GM18505 (cell line): Measurements from ENCODE around the gene PRDM2.

Experiments
- ATAC-seq: cut with Tn5 transposase; IDR thresholded peaks from one replicate; pipeline ENCODE4 v1.9.1; 2021; ENCODE audit not compliant: unreplicated experiment
- POLR2A ChIP-seq: IDR thresholded peaks from 4 replicates; pipeline ENCODE4 v1.6.1; 2011; ENCODE audit warnings: borderline replicate concordance; ENCODE audit not compliant: insufficient read depth, insufficient read length; ENCODE audit errors: extremely low read depth

The PRDM2 gene

GRCh38 chr1:13757693-13758092, 57.7 kb downstream of the PRDM2 start:
- ATAC-seq = no peak
- TF ChIP-seq POLR2A = no peak

DNA sequence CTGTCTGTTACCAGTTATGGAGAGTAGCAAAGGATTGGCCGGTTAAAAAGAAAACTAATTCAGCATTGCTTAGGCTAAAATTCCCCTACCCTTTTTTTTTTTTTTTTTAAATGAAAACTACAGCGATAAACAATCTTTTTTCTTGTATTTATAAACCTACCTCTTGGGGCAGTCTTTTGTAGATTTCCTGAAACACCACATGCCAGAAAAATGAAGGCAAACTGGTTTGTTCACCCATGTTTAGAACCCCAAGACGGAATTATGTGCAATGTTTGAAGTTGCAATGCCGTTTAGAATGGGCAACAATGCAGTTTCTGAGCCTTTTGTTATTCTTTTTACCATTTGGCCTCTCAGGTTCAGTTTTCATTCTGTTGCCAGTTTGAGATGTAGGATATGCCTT, 59.1 kb downstream of the PRDM2 start:
- TF ChIP-seq POLR2A = no peak
- ATAC-seq = no peak

- TF ChIP-seq POLR2A = no peak
- ATAC-seq = no peak
Measured at GRCh38 chr1:13760340-13760739, 60.4 kb downstream of the PRDM2 start.

DNA sequence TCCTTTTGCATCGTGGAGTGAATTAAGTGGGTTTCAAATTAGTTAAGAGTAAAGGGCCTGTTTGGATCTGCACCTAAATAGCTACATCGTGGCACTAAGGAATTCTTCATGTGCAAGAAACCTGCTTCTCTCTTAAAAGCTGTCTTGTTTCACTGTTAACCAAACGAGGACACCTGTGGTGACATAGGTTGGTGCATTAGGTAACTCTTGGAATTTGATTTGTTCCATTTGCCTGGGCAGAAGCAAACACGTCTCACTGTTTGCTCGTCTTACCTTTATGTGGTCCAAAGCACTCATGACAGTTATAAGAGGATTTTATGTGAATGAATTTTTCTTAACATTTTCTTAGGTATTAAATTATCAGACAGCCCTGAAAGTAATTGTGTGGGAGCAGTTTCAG, 60.9 kb downstream of the PRDM2 start:
- TF ChIP-seq POLR2A = no peak

DNA sequence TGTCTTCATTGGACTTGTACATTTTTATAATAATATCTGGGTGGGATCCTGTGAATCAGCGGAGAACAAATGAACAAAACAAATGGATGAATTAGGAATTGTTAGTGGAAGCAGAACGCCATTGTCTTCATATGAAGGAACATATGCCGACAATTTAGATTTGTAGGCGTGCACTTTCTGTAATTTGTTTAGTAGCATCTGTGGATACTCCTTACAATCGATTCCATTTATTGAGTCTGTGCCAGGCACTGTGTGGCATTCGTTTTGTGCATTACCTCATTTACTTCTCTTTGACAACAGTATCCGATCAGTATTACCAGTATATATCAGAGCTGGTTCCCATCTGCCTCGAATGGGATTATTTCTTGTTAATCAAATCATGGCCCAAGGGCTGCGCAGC, 61.9 kb downstream of the PRDM2 start:
- no peak for ATAC-seq
- no peak for TF ChIP-seq POLR2A

More for the DNA sequence above, 60.9 kb downstream of the PRDM2 start:
- no peak for ATAC-seq

DNA sequence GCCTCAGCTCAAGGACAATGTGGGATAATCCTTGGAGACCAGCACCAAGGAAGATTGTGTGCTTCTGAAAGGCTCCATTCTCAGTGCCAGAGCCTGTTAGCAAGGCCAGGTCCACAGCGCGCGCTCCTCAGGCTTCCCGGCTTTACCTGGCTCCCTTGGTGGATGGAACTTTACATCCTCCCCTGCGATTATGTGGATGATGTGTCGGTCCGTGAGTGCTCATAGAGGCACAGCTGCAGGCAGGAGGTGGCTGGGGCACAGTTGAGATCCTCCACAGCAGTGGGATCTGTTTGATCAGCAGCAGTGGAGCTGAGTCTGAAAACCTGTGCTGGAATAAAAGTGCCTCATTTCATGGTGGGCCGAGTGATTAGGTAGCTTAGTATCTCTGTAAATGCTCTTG, 62.7 kb downstream of the PRDM2 start:
- no peak for TF ChIP-seq POLR2A
- ATAC-seq = no peak

DNA sequence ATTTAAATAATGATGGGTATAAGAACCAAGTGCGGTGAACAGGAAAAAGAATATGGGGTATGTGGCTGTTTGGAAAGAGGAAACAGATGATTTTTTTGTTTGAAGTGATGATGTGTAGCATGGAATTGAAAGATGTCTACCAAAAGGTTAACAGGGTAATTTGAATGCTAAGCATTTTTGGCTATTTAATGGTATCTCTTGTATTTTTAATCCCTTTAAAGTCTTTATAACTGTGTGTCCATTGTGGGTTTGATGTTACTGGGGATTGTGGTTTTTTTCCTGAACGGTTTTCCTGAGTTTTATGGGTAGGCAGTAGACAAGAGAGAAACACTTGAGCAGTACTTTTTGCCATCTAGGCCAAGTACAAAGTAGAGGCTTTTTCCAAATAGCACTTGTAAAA, 63.2 kb downstream of the PRDM2 start:
- ATAC-seq = no peak
- TF ChIP-seq POLR2A = no peak

- TF ChIP-seq POLR2A = no peak
- ATAC-seq = no peak
Measured at GRCh38 chr1:13763991-13764390, 64.0 kb downstream of the PRDM2 start.

GRCh38 chr1:13764588-13765332, 64.8 kb downstream of the PRDM2 start:
- TF ChIP-seq POLR2A = no peak
- ATAC-seq = no peak

- TF ChIP-seq POLR2A = no peak
- ATAC-seq = no peak
Measured at GRCh38 chr1:13766592-13767564, 66.9 kb downstream of the PRDM2 start.

- no peak for TF ChIP-seq POLR2A
- no peak for ATAC-seq
Measured at GRCh38 chr1:13769212-13769611, 69.2 kb downstream of the PRDM2 start.

GRCh38 chr1:13769830-13770229, 69.8 kb downstream of the PRDM2 start:
- no peak for TF ChIP-seq POLR2A
- ATAC-seq = no peak

GRCh38 chr1:13770743-13771142, 70.8 kb downstream of the PRDM2 start:
- no peak for ATAC-seq
- no peak for TF ChIP-seq POLR2A

- ATAC-seq = no peak
- no peak for TF ChIP-seq POLR2A
Measured at GRCh38 chr1:13771745-13772144, 71.8 kb downstream of the PRDM2 start.
